ENCODE data around the gene INPP5F. TPM values are rescaled to one million over a fixed set of nuclear protein-coding genes. Genes with fewer than 3 reads are reported as not detected.
"Not testable (repeated sequence)": the region's sequence is repeated elsewhere in the genome, so short reads cannot be mapped to it uniquely, and the experiment has no call there.

INPP5F gene
- total and polyA plus RNA-seq, 4 donors, result 6.9 to 23.9 (median 18.3) TPM

GRCh38 chr10:119783665-119784027, 57.8 kb downstream of the INPP5F start:
- intact Hi-C loops (cut with DNase I), result no loop called here

GRCh38 chr10:119784340-119785067, 58.7 kb downstream of the INPP5F start:
- no peaks in the 10 kb centered on the region for H3K27me3 ChIP-seq (ENCODE audit: control insufficient read depth in 1 of 2, insufficient read depth in 2 of 2, low read length in 1 of 2)
- 74 to 81% methylated on average over 7 of the region's 7 CpGs for WGBS, 2 donors
- no peaks in the 10 kb centered on the region for H3K9me3 ChIP-seq (ENCODE audit: control insufficient read depth, low read length)
- DNase-seq (no peak), ATAC-seq (ENCODE audit: low FRiP score) (no peak)
- no peak overlapping the region for H3K27ac ChIP-seq (ENCODE audit: low read depth in 1 of 2, low read length in 2 of 2)
- no peak overlapping the region for H3K4me3 ChIP-seq (ENCODE audit: low read length in 2 of 2)
- intact Hi-C loops (cut with DNase I), result no loop called here
- peaks cover 2% of the 10 kb centered on the region in 2 donors for H3K36me3 ChIP-seq (ENCODE audit: control insufficient read depth in 1 of 2, insufficient read depth in 2 of 2, low read length in 1 of 2)
- H3K4me1 ChIP-seq (ENCODE audit: control insufficient read depth in 1 of 2, insufficient read depth in 2 of 2, low read length in 2 of 2), result no peaks in the 10 kb centered on the region

More at GRCh38 chr10:119783665-119784027, 57.8 kb downstream of the INPP5F start:
- ATAC-seq (ENCODE audit: low FRiP score), result no peak
- Histone ChIP-seq H3K27ac (ENCODE audit: low read depth in 1 of 2, low read length in 2 of 2) (no peak overlapping the region), H3K4me3 (ENCODE audit: low read length in 2 of 2) (no peak overlapping the region), H3K4me1 (ENCODE audit: control insufficient read depth in 1 of 2, insufficient read depth in 2 of 2, low read length in 2 of 2) (no peaks in the 10 kb centered on the region), H3K36me3 (ENCODE audit: control insufficient read depth in 1 of 2, insufficient read depth in 2 of 2, low read length in 1 of 2) (peaks cover 2% of the 10 kb centered on the region in 2 donors), H3K9me3 (ENCODE audit: control insufficient read depth, low read length) (no peaks in the 10 kb centered on the region), H3K27me3 (ENCODE audit: control insufficient read depth in 1 of 2, insufficient read depth in 2 of 2, low read length in 1 of 2) (no peaks in the 10 kb centered on the region)
- DNase-seq, result no peak
- whole genome bisulfite sequencing, 2 donors, result 85 to 88% methylated on average over 7 of the region's 7 CpGs

DNA sequence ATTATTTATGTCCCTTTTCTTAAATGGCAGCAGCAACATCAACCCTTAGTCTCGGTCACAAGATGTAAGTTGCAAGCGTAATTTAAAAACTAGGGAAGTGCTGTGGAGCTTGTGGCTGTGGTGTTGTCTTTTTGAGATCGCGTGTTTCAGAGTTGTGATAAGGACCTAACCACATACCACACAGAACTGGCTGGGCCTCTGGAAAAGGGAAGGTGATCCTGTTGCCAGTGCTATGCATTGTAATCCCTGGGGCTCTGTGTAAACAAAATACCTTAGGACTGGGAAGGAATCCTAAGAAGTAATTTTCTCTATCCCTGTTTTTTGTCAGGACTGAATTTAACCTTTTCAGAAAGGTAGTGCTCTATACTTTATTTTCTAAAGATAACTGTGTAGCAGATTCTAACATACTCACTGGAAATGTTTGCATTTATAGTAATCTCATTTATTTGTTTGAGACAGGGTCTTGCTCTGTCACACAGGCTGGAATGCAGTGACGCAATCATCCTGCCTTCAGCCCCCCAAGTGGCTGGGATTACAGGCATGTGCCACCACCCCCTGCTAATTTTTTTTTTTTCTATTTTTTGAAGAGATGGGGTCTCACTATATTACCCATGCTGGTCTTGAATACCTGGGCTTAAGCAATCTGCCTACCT, 60.4 kb downstream of the INPP5F start:
- Histone ChIP-seq H3K4me3 (ENCODE audit: low read length in 2 of 2) (no peak overlapping the region), H3K27me3 (ENCODE audit: control insufficient read depth in 1 of 2, insufficient read depth in 2 of 2, low read length in 1 of 2) (no peaks in the 10 kb centered on the region), H3K36me3 (ENCODE audit: control insufficient read depth in 1 of 2, insufficient read depth in 2 of 2, low read length in 1 of 2) (peaks cover 2% of the 10 kb centered on the region in 2 donors), H3K27ac (ENCODE audit: low read depth in 1 of 2, low read length in 2 of 2) (no peak overlapping the region), H3K9me3 (ENCODE audit: control insufficient read depth, low read length) (no peaks in the 10 kb centered on the region), H3K4me1 (ENCODE audit: control insufficient read depth in 1 of 2, insufficient read depth in 2 of 2, low read length in 2 of 2) (no peaks in the 10 kb centered on the region)
- DNase-seq (no peak), ATAC-seq (ENCODE audit: low FRiP score) (no peak)
- intact Hi-C loops (cut with DNase I), result no loop called here
- WGBS, 2 donors, result 62 to 66% methylated on average over 5 of the region's 5 CpGs

DNA sequence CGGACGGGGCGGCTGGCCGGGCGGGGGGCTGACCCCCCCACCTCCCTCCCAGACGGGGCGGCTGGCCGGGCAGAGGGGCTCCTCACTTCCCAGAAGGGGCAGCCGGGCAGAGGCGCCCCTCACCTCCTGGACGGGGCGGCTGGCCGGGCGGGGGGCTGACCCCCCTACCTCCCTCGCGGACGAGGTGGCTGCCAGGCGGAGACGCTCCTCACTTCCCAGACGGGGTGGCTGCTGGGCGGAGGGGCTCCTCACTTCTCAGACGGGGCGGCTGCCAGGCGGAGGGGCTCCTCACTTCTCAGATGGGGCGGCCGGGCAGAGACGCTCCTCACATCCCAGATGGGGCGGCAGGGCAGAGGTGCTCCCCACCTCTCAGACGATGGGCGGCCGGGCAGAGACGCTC, 69.3 kb downstream of the INPP5F start:
- H3K27me3 ChIP-seq (ENCODE audit: control insufficient read depth in 1 of 2, insufficient read depth in 2 of 2, low read length in 1 of 2); H3K4me3 ChIP-seq (ENCODE audit: low read length in 2 of 2); H3K36me3 ChIP-seq (ENCODE audit: control insufficient read depth in 1 of 2, insufficient read depth in 2 of 2, low read length in 1 of 2); H3K4me1 ChIP-seq (ENCODE audit: control insufficient read depth in 1 of 2, insufficient read depth in 2 of 2, low read length in 2 of 2); intact Hi-C loops (cut with DNase I); H3K27ac ChIP-seq (ENCODE audit: low read depth in 1 of 2, low read length in 2 of 2); ATAC-seq (ENCODE audit: low FRiP score); DNase-seq; H3K9me3 ChIP-seq (ENCODE audit: control insufficient read depth, low read length): not testable (repeated sequence)
- 95 to 97% methylated on average over 18 to 32 of the region's 32 CpGs for WGBS, 2 donors

DNA sequence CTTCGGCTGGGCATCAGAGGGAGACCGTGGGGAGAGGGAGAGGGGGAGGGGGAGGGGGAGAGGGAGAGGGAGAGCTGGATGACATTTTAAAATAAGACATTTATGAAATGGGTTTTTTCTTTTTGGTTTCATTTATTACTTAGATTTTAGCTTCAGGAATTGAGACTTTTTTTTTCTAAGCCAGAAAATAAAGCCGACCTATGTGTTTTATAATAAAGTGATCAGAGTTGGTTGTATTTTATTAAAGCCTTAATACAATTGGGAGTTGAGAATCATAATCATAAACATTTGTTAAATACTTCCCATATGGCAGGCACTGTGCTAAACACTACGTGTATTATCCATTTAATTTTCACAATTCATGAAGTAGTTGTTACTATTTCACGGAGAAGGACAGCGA, 70.2 kb downstream of the INPP5F start:
- no peak overlapping the region for H3K27ac ChIP-seq (ENCODE audit: low read depth in 1 of 2, low read length in 2 of 2)

GRCh38 chr10:119801176-119801575, 75.3 kb downstream of the INPP5F start:
- no peak for ATAC-seq (ENCODE audit: low FRiP score)
- Histone ChIP-seq H3K4me1 (ENCODE audit: control insufficient read depth in 1 of 2, insufficient read depth in 2 of 2, low read length in 2 of 2) (peaks cover 0 to 1% of the 10 kb centered on the region in 2 donors), H3K9me3 (ENCODE audit: control insufficient read depth, low read length) (no peaks in the 10 kb centered on the region), H3K27me3 (ENCODE audit: control insufficient read depth in 1 of 2, insufficient read depth in 2 of 2, low read length in 1 of 2) (no peaks in the 10 kb centered on the region), H3K27ac (ENCODE audit: low read depth in 1 of 2, low read length in 2 of 2) (no peak overlapping the region), H3K36me3 (ENCODE audit: control insufficient read depth in 1 of 2, insufficient read depth in 2 of 2, low read length in 1 of 2) (no peaks in the 10 kb centered on the region), H3K4me3 (ENCODE audit: low read length in 2 of 2) (no peak overlapping the region)
- DNase-seq, result no peak
- intact Hi-C loops (cut with DNase I), result no loop called here
- 93 to 97% methylated on average over 2 of the region's 2 CpGs for WGBS, 2 donors

More for the DNA sequence above, 70.2 kb downstream of the INPP5F start:
- DNase-seq (no peak), ATAC-seq (ENCODE audit: low FRiP score) (no peak)
- no peak overlapping the region for H3K4me3 ChIP-seq (ENCODE audit: low read length in 2 of 2)
- H3K4me1 ChIP-seq (ENCODE audit: control insufficient read depth in 1 of 2, insufficient read depth in 2 of 2, low read length in 2 of 2), result no peaks in the 10 kb centered on the region
- H3K36me3 ChIP-seq (ENCODE audit: control insufficient read depth in 1 of 2, insufficient read depth in 2 of 2, low read length in 1 of 2), result no peaks in the 10 kb centered on the region
- 94 to 99% methylated on average over 4 to 6 of the region's 6 CpGs for WGBS, 2 donors
- H3K9me3 ChIP-seq (ENCODE audit: control insufficient read depth, low read length), result no peaks in the 10 kb centered on the region
- intact Hi-C loops (cut with DNase I), result no loop called here
- H3K27me3 ChIP-seq (ENCODE audit: control insufficient read depth in 1 of 2, insufficient read depth in 2 of 2, low read length in 1 of 2), result no peaks in the 10 kb centered on the region

DNA sequence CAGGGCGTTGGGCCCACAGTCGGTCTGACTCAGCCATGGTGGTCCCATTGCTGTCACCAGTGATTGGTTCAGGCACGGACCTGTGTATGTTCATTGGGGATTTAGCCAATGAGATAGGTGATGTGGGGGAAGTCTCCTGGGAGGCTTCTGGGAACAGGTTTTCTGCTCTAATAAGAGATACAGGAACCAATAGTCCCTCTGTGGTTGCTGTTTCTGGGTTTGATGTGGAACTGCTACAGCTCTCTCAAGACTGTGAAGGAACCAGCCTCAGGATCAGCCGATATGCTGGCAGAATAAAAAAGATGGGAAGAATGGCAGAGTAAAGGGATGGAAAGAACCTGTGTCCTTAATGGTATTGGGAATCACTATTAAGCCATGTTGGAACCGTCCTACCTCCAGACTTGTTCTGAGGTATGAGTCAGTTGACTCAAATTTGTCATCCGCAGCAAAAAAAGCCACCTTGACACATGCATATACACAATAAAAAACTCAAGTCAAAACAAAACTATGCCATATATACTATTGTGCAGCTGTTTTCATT, 76.2 kb downstream of the INPP5F start:
- 92 to 95% methylated on average over 6 of the region's 6 CpGs for WGBS, 2 donors
- no peak for ATAC-seq (ENCODE audit: low FRiP score)

DNA sequence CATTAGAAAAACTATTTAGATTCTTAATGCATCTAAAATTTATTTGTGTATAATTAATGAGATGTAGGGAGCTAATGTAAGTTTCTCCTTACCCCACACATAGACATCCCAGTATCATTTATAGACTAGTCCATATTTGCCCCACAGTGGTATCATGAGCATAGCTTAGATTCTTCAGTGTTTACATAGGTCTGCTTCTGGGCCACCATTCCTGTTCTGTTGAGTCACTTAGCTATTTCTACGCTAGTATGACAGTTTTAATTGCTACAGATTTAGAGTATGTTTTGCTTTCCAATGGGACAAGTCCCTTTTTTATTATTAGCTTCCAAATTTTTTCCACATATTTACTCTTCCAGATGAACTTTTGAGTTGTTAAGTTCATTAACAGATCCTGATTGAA, 77.4 kb downstream of the INPP5F start:
- DNase-seq (no peak), ATAC-seq (ENCODE audit: low FRiP score) (no peak)
- Histone ChIP-seq H3K27me3 (ENCODE audit: control insufficient read depth in 1 of 2, insufficient read depth in 2 of 2, low read length in 1 of 2) (no peaks in the 10 kb centered on the region), H3K27ac (ENCODE audit: low read depth in 1 of 2, low read length in 2 of 2) (no peak overlapping the region), H3K9me3 (ENCODE audit: control insufficient read depth, low read length) (no peaks in the 10 kb centered on the region), H3K36me3 (ENCODE audit: control insufficient read depth in 1 of 2, insufficient read depth in 2 of 2, low read length in 1 of 2) (no peaks in the 10 kb centered on the region), H3K4me1 (ENCODE audit: control insufficient read depth in 1 of 2, insufficient read depth in 2 of 2, low read length in 2 of 2) (peaks cover 0 to 1% of the 10 kb centered on the region in 2 donors), H3K4me3 (ENCODE audit: low read length in 2 of 2) (no peak overlapping the region)
- intact Hi-C loops (cut with DNase I), result no loop called here
- WGBS, 2 donors, result 6 to 14% methylated on average over 1 of the region's 1 CpG

More for the DNA sequence above, 76.2 kb downstream of the INPP5F start:
- intact Hi-C loops (cut with DNase I), result no loop called here
- Histone ChIP-seq H3K9me3 (ENCODE audit: control insufficient read depth, low read length) (no peaks in the 10 kb centered on the region), H3K36me3 (ENCODE audit: control insufficient read depth in 1 of 2, insufficient read depth in 2 of 2, low read length in 1 of 2) (no peaks in the 10 kb centered on the region), H3K4me3 (ENCODE audit: low read length in 2 of 2) (no peak overlapping the region), H3K4me1 (ENCODE audit: control insufficient read depth in 1 of 2, insufficient read depth in 2 of 2, low read length in 2 of 2) (peaks cover 0 to 1% of the 10 kb centered on the region in 2 donors), H3K27ac (ENCODE audit: low read depth in 1 of 2, low read length in 2 of 2) (peak overlapping the region in 1 of 2 donors; percentile 17), H3K27me3 (ENCODE audit: control insufficient read depth in 1 of 2, insufficient read depth in 2 of 2, low read length in 1 of 2) (no peaks in the 10 kb centered on the region)
- DNase-seq, result no peak
